ENCODE data around the gene KAZN.

The KAZN gene

GRCh38 chr1:14769486-14770274, 171.2 kb downstream of the KAZN start:
- DNase-seq (ENCODE audit: low read depth in 2 of 2) = no peak

DNA sequence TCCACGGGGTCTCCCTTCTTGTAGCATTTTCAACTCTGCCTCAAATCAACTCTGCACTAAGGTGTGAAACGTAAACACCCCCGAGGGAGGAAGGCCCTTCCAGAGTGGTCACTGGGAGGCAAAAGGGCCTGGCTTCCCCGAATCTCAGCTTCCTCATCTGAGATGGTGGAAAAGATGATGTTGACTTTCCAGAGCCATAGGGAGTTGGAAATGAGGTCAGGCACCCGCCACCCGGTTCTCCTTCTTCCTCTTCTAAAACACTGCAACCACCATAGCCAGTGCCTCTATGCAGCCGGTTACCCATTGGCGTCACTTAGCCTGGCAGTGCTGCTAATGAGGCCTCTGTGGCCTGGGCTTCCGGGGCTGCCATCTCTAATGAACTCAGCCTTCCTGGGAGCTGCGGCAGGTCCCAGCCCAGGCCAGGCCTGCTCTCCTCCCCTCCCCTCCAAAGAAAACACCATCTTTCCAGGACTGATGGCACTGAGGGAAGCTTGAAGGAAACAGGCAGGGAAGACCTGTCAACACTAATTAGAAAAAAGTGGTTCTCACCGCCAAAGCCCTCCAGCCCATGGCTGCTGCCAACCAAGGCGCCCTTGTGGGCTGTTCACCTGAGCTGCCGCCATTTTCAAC, 175.0 kb downstream of the KAZN start:
- DNase-seq (ENCODE audit: low read depth in 2 of 2) = no peak

GRCh38 chr1:14774225-14774624, 175.7 kb downstream of the KAZN start:
- DNase-seq (ENCODE audit: low read depth in 2 of 2) = no peak

GRCh38 chr1:14774988-14775387, 176.5 kb downstream of the KAZN start:
- DNase-seq (ENCODE audit: low read depth in 2 of 2) = no peak

DNA sequence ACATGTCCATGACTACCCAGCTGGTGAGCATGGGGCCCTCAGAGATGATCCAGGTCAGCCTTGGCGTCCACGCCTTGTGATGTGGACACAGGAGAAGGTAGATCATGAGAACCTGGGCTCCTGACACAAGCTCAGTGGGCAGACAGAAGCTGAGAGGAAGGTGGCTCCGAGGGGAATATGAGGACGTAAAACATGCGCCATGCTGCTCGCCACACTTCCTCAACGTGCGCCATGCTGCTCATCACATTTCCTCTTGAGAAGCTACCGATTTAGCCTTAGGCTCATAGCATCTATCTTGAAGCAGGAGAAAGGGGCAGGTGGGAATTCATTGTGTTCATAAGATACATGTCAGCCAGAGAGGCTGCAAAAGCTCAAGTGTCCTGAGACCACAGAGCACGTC, 176.9 kb downstream of the KAZN start:
- DNase-seq (ENCODE audit: low read depth in 2 of 2) = no peak

DNA sequence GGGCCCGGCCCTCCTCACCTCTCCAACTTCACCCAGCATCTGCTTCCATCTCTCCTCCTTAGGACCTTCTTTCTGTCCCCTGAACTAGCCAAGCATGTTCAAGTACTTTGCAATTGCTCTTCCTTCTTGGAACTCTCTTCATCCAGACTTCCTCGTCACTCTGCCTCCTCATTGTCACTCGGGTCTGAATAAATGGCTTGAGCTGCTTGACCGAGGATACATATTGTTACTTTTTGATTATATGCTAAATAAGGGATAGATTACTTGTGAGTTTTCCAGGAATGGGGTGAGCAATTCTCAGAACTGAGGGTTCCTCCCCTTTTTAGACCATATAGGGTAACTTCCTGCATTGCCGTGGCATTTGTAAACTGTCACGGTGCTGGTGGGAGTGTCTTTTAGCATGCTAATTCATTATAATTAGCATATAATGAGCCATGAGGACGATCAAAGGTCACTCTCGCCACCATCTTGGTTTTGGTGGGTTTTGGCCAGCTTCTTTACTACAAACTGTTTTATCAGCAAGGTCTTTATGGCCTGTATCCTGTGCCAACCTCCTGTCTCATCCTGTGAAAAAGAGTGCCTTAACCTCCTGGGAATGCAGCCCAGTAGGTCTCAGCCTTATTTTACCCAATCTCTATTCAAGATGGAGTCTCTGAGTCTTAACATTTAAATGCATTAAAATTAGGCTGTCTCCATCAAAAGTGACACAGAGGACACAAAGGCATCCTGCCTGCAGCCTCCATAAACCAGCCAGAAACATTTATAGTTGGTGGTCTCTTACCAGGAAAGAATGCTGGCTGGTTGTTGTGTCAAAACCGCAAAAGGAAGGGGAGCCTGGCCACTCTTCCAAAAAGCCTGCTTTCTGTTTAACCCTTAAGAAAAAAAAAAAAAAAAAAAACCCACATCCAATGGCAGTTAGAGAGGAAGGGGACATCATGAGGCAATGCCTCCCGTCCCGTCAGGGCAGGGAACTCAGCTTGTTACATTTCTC, 179.3 kb downstream of the KAZN start:
- no peak for DNase-seq (ENCODE audit: low read depth in 2 of 2)

GRCh38 chr1:14778541-14778897, 180.0 kb downstream of the KAZN start:
- DNase-seq (ENCODE audit: low read depth in 2 of 2) = no peak

GRCh38 chr1:14778898-14779865, 180.7 kb downstream of the KAZN start:
- no peak for DNase-seq (ENCODE audit: low read depth in 2 of 2)

DNA sequence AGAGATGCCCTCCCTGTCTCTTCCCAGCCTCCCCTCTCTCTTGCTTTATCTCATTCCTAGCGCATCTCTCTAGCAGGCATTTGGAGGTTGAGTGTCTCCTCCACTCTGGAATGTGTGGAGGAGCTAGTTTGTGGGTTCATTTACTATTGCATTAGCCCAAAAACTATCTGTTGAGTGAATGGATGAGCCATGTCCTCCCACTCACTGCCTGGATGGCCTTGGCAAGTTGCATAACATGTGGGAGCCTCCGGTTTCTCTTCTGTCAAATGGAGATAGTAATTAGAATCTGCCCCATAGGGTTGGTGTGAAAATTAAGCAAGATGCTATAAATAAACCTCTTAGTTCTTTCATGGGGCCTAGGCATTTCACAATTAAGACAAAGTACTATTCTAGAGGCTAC, 181.8 kb downstream of the KAZN start:
- no peak for DNase-seq (ENCODE audit: low read depth in 2 of 2)

- no peak for DNase-seq (ENCODE audit: low read depth in 2 of 2)
These were observed 183.3 kb downstream of the KAZN start for GRCh38 chr1:14781811-14782210.

DNA sequence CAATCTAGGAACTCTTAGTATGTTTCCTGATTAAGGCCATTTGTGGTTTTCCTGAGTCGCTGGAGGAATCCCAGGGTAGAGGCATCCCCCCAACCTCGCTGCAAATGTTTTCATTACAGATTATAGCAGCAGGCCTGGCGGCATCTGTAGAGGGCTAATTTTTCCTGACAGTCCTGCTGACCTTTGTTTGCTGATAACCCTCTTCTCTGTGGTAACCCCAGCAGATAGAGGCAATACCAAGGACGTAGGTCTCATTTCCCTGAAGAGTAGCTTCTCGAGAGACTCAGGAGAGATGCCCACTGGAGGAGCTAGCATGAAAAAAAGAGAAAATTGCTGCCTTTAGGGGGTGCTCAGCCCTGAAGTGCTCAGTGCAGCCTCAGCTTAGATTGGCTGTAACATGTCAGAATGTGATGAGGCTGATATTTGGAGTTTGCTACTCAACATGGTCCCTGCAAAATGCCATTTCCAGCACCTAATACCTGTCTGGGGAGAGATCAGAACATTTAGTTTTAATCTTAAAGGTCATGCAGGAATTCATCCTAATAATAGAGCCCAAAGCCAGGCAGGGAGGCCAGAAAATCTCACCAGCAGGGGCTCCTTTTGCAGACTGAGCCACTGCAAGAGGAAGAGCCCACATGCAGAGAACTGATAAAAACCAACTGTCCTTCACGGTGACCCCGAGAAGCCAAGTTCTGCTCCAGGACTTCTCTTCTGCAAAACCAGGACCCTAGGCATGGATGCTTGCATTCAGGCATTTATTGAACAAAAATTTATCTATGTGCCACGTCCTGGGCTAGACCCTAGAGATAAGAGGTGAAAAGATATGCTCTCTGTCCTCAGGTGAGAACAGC, 184.5 kb downstream of the KAZN start:
- no peak for DNase-seq (ENCODE audit: low read depth in 2 of 2)

- no peak for DNase-seq (ENCODE audit: low read depth in 2 of 2)
These were observed 185.1 kb downstream of the KAZN start for GRCh38 chr1:14783592-14783886.

DNA sequence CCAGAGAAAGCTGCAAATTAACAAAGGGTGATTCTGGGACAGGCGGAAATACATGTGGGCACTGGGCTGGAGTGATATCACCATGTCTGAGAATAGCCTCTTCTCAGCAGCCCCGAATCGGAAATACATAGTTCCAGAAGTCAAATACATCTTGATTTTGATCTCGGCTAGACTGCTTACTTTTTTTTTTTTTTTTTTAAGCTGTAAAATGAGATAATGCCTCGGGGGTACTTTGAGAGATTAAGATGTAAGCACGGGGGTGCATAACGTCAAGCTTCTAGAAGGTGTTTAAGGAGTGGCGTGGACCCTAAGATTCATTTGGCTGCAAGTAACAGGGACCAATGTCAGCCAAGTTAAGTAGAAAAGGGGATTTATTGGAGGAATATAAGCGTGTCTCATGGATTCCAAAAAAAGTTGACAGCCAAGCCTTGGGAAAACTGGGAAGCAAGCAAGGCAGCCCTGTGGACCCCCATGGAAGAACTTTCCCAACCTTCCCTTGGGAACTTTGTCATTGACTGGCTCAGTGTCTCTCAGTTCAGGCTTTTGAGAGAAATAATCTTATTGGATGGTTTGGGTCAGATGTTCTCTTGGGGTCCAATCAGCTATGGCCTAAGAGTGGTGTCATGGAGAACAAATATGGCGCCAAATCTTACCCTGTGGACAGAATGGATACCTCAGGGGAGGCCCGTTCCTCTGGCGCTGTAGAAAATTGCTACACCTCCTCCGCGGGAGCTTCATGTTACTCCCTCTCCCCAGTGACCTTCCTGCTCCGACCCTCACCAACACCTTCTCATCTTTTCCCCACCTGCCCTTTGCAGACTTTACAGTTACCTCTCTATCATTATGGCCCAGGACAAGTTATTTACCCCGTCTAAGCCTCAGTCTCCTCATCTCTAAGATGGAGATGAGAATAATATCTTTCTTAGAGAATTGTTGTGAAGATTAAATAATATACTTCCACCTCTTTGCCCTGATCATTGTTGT, 186.6 kb downstream of the KAZN start:
- no peak for DNase-seq (ENCODE audit: low read depth in 2 of 2)

DNA sequence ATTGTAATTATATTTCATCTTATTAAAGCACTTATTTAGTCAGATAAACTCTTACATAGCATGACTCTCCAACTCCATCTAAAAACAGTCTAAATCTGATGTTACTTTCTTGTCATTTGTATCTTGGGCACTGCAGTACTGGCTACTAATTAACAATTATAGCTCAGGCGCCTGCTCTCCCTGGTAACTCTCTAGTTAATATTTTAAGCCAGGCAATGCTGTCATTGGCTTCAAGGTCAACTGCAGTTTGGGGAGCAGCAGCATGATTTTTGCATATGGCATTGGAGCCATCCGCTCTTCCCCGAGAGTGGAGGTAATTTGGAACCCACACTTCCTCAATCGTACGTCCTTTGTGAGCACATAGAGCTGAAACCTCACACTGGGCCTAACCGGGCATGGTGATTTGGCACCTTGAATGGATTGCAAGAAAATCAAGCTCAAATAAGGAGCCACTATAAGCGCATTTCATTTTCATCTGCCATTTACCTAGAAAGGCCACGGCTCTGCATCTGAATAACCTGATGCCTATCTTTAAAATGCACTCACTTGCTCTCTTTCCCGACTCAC, 187.7 kb downstream of the KAZN start:
- no peak for DNase-seq (ENCODE audit: low read depth in 2 of 2)

DNA sequence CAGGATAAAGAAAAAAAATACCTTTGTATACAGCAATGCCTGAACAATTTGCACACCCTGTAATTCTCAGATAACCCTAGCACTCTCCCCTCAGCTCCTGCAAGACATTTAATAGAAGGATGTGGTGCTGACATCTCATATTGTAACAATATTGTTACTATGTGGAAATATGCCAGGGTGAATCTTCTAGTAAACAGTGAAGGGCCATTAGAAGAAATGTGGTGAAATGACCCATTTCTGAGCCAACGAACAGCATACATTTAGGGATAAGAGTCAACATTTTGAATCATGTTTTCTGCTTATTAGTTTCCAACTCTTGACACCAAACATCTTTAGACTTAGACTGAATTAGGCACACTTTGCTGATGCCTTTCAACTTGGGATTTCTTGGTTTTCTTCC, 188.2 kb downstream of the KAZN start:
- DNase-seq (ENCODE audit: low read depth in 2 of 2) = no peak

- DNase-seq (ENCODE audit: low read depth in 2 of 2) = no peak
These were observed 189.1 kb downstream of the KAZN start for GRCh38 chr1:14787604-14788003.

GRCh38 chr1:14788080-14788479, 189.6 kb downstream of the KAZN start:
- DNase-seq (ENCODE audit: low read depth in 2 of 2) = no peak

GRCh38 chr1:14790982-14791381, 192.5 kb downstream of the KAZN start:
- DNase-seq (ENCODE audit: low read depth in 2 of 2) = no peak

- DNase-seq (ENCODE audit: low read depth in 2 of 2) = no peak
These were observed 193.2 kb downstream of the KAZN start for GRCh38 chr1:14791654-14792053.
